HepG2 (cell line): ENCODE results near the gene ZNF443. TPM values are rescaled to one million over a fixed set of nuclear protein-coding genes. Genes with fewer than 3 reads are reported as not detected.

Source experiments
- ARNTL ChIP-seq: sonication (generic); formaldehyde crosslinking; IDR thresholded peaks from 2 replicates; pipeline ENCODE4 v1.4.0; 2020; ENCODE audit warnings: mild to moderate bottlenecking, missing genetic modification reagents
- ATF7 ChIP-seq, 2 experiments: fragments of 450-650 bp in 1 of 2; sonication (generic) in 1 of 2; formaldehyde crosslinking in 1 of 2; IDR thresholded peaks; 2 replicates each; pipeline versions ENCODE4 v1.4.0 to v1.6.1; 2016 to 2020; ENCODE audit warnings: antibody characterized with exemption in 1 of 2, mild to moderate bottlenecking in 1 of 2, missing genetic modification reagents in 1 of 2
- DMAP1 ChIP-seq: IDR thresholded peaks from 2 replicates; pipeline ENCODE4 v1.6.1; 2016
- DMTF1 ChIP-seq: sonication (generic); formaldehyde crosslinking; IDR thresholded peaks from 2 replicates; pipeline ENCODE4 v1.4.0; 2020; ENCODE audit warnings: mild to moderate bottlenecking, missing genetic modification reagents
- ETV5 ChIP-seq: IDR thresholded peaks from 2 replicates; pipeline ENCODE4 v1.6.1; 2018; ENCODE audit warnings: missing biosample characterization, missing genetic modification reagents, inconsistent platforms, borderline replicate concordance
- FOXO4 ChIP-seq: sonication (generic); formaldehyde crosslinking; conservative IDR thresholded peaks from 2 replicates; pipeline ENCODE4 v1.8.1; 2023; ENCODE audit warnings: missing genetic modification reagents
- IKZF1 ChIP-seq: fragments of 450-650 bp; IDR thresholded peaks from 2 replicates; pipeline ENCODE4 v1.7.1; 2016
- IRX3 ChIP-seq: sonication (generic); formaldehyde crosslinking; IDR thresholded peaks from 2 replicates; pipeline ENCODE4 v1.8.1; 2023; ENCODE audit warnings: mild to moderate bottlenecking, low read depth, missing genetic modification reagents, borderline replicate concordance
- KAT8 ChIP-seq: IDR thresholded peaks from 2 replicates; pipeline ENCODE4 v1.6.1; 2016; ENCODE audit warnings: missing genetic modification reagents, missing compliant biosample characterization
- MAFK ChIP-seq, 2 experiments: IDR thresholded peaks in 1 of 2; conservative IDR thresholded peaks in 1 of 2; 2 replicates each; pipeline ENCODE4 v1.6.1; 2011; ENCODE audit warnings: improper control_type of control experiment in 2 of 2, low read length in 2 of 2
- MEF2D ChIP-seq: sonication (generic); formaldehyde crosslinking; IDR thresholded peaks from 2 replicates; pipeline ENCODE4 v1.5.1; 2020; ENCODE audit warnings: mild to moderate bottlenecking, missing genetic modification reagents
- MEIS2 ChIP-seq: sonication (generic); formaldehyde crosslinking; IDR thresholded peaks from 2 replicates; pipeline ENCODE4 v1.9.0; 2021; ENCODE audit warnings: mild to moderate bottlenecking, missing genetic modification reagents
- MXD4 ChIP-seq: IDR thresholded peaks from 2 replicates; pipeline ENCODE4 v1.6.1; 2016; ENCODE audit warnings: mild to moderate bottlenecking, missing biosample characterization, missing genetic modification reagents
- MYC ChIP-seq: sonication (generic); formaldehyde crosslinking; IDR thresholded peaks from 2 replicates; pipeline ENCODE4 v1.9.0; 2021; ENCODE audit warnings: missing genetic modification reagents, borderline replicate concordance
- RBM39 ChIP-seq: fragments of 200-400 bp; formaldehyde crosslinking; IDR thresholded peaks from one replicate; pipeline ENCODE4 v1.6.1; 2018; ENCODE audit warnings: antibody characterized with exemption, mild to moderate bottlenecking, low read depth, low read length; ENCODE audit not compliant: poor library complexity, severe bottlenecking
- TBX3 ChIP-seq: fragments of 450-650 bp; IDR thresholded peaks from 2 replicates; pipeline ENCODE4 v1.6.1; 2017; ENCODE audit warnings: antibody characterized with exemption, mild to moderate bottlenecking, inconsistent platforms, borderline replicate concordance
- THYN1 ChIP-seq: sonication (generic); formaldehyde crosslinking; IDR thresholded peaks from 2 replicates; pipeline ENCODE4 v1.8.1; 2023; ENCODE audit warnings: low read depth, mild to moderate bottlenecking, moderate library complexity, missing genetic modification reagents, borderline replicate concordance
- ZBTB43 ChIP-seq: sonication (generic); formaldehyde crosslinking; conservative IDR thresholded peaks from 2 replicates; pipeline ENCODE4 v1.4.0; 2020; ENCODE audit warnings: missing genetic modification reagents
- ZFYVE20 ChIP-seq: sonication (generic); formaldehyde crosslinking; IDR thresholded peaks from 2 replicates; pipeline ENCODE4 v1.8.0; 2023; ENCODE audit warnings: low read depth, mild to moderate bottlenecking, moderate library complexity, missing genetic modification reagents, borderline replicate concordance
- ZKSCAN1 ChIP-seq: fragments of 150-350 bp; IDR thresholded peaks from 2 replicates; pipeline ENCODE4 v1.6.1; 2014; ENCODE audit warnings: low read length
- ZNF10 ChIP-seq: sonication (generic); formaldehyde crosslinking; IDR thresholded peaks from 2 replicates; pipeline ENCODE4 v1.4.0; 2020; ENCODE audit warnings: mild to moderate bottlenecking, low read depth, missing genetic modification reagents, borderline replicate concordance
- ZNF230 ChIP-seq: sonication (generic); formaldehyde crosslinking; IDR thresholded peaks from 2 replicates; pipeline ENCODE4 v1.4.0; 2020; ENCODE audit warnings: mild to moderate bottlenecking, missing genetic modification reagents
- ZNF549 ChIP-seq: sonication (generic); formaldehyde crosslinking; IDR thresholded peaks from 2 replicates; pipeline ENCODE4 v1.5.0; 2020; ENCODE audit warnings: missing genetic modification reagents
- ZNF607 ChIP-seq: sonication (generic); formaldehyde crosslinking; IDR thresholded peaks from 2 replicates; pipeline ENCODE4 v1.5.1; 2020; ENCODE audit warnings: missing genetic modification reagents, mild to moderate bottlenecking, borderline replicate concordance
- polyA plus RNA-seq, 8 experiments: library from polyadenylated mRNA; depleted of rRNA in 3 of 8; stranded (reverse) in 7 of 8; unstranded in 1 of 8; fragments of >200 nt; fragmentation: Illumina TruSeq in 4 of 8; extraction: Trizol in 4 of 8; gene quantifications; 2 replicates each; pipeline versions ENCODE4 v1.2.1 to v1.2.3, GENCODE V29; 2011 to 2016; ENCODE audit warnings: low read depth in 4 of 8, missing spikeins in 1 of 8, mixed read lengths in 1 of 8; ENCODE audit not compliant: insufficient read depth in 1 of 8
- total RNA-seq, 5 experiments: library from RNA; depleted of rRNA; stranded (reverse); fragments of >200 nt; fragmentation: Illumina TruSeq; extraction: Trizol; gene quantifications; 2 replicates each; pipeline ENCODE4 v1.2.3, GENCODE V29; 2016; ENCODE audit warnings: low read depth in 1 of 5

Gene ZNF443
- total and polyA plus RNA-seq, 2 of the 13 experiments (the other 11 are each of a cell fraction or from before 2014, with no cell fraction given), result 3.6 to 19.0 TPM

GRCh38 chr19:12440541-12441316 is at the start of gene ZNF443 (continued):
- TF ChIP-seq ZFYVE20 (CRISPR knock-in tag), result no peak
- no peak for TF ChIP-seq MEF2D (CRISPR knock-in tag)
- TF ChIP-seq ZNF549, result no peak
- 0 out of 2 replicates have a peak, but pooled peaks have one; percentile 43 for TF ChIP-seq DMAP1 (CRISPR knock-in tag)
- 0 out of 2 replicates have a peak, but pooled peaks have one; percentile 77 for TF ChIP-seq FOXO4 (CRISPR knock-in tag)
- TF ChIP-seq MAFK (conservative IDR thresholded peaks at IDR 0.05 in 1 of 2, IDR thresholded peaks at IDR 0.05 in 1 of 2; ENCODE audit: low read length in 2 of 2), result peak in 1 of 2 experiments; percentile 17; a peak in 1 of 4 replicates
- peak; percentile 26; the same call in 1 of the 2 replicates for TF ChIP-seq MXD4
- TF ChIP-seq ZBTB43 (CRISPR knock-in tag), result 0 out of 2 replicates have a peak, but pooled peaks have one; percentile 37
- no peak for TF ChIP-seq THYN1 (CRISPR knock-in tag)
- peak; percentile 73 for TF ChIP-seq RBM39
- no peak for TF ChIP-seq IRX3
- TF ChIP-seq ZNF10 (CRISPR knock-in tag), result no peak
- no peak for TF ChIP-seq ATF7 (IDR thresholded peaks at IDR 0.05)
- no peak for TF ChIP-seq ATF7 (CRISPR knock-in tag; IDR thresholded peaks at IDR 0.05)
- TF ChIP-seq ZNF607 (CRISPR knock-in tag), result no peak
- 0 out of 2 replicates have a peak, but pooled peaks have one; percentile 56 for TF ChIP-seq ZNF230 (CRISPR knock-in tag)
- TF ChIP-seq TBX3, result no peak
- peak; percentile 67; the same call in 1 of the 2 replicates for TF ChIP-seq KAT8
- TF ChIP-seq DMTF1 (CRISPR knock-in tag), result no peak
- peak; percentile 54; the same call in 1 of the 2 replicates for TF ChIP-seq MYC
- TF ChIP-seq IKZF1, result no peak
- TF ChIP-seq ARNTL (CRISPR knock-in tag), result no peak
- peak; percentile 89 for TF ChIP-seq ETV5 (CRISPR knock-in tag)
- peak; percentile 59 for TF ChIP-seq MEIS2 (CRISPR knock-in tag)
- no peak for TF ChIP-seq ZKSCAN1
